HL-60 (cell line): ENCODE data around the gene PPP1R7.

ENCODE experiments used
- DNase-seq, 2 experiments: peaks; one replicate each; pipeline ENCODE4 v3.0.0-alpha.2; 2010 to 2020; ENCODE audit warnings: low read depth in 1 of 2, low spot score in 1 of 2
- H3K27ac ChIP-seq: fragments of 250-450 bp; sonication (Bioruptor Pico); replicated peaks from 2 replicates; pipeline ENCODE4 v1.5.1; 2020; ENCODE audit warnings: mild to moderate bottlenecking, moderate library complexity
- H3K27me3 ChIP-seq: fragments of 250-450 bp; sonication (Bioruptor Pico); 2 replicates; pipeline ENCODE4 v1.5.1; 2021; ENCODE audit warnings: mild to moderate bottlenecking, moderate library complexity; ENCODE audit not compliant: insufficient read depth, poor library complexity, severe bottlenecking
- H3K4me3 ChIP-seq: replicated peaks from 2 replicates; pipeline ENCODE4 v1.5.1; 2011; ENCODE audit warnings: mild to moderate bottlenecking, control low read depth, low read length; ENCODE audit not compliant: insufficient read depth
- GABPA ChIP-seq: IDR thresholded peaks from 2 replicates; pipeline ENCODE4 v1.6.1; 2012; ENCODE audit warnings: low read depth
- POLR2AphosphoS5 ChIP-seq: IDR thresholded peaks from 2 replicates; pipeline ENCODE4 v1.6.1; 2012; ENCODE audit warnings: low read depth
- SPI1 ChIP-seq: IDR thresholded peaks from 2 replicates; pipeline ENCODE4 v1.6.1; 2012; ENCODE audit warnings: low read depth, mild to moderate bottlenecking, borderline replicate concordance
- TF ChIP-seq, protein P1 (sequence below): IDR thresholded peaks from one replicate; pipeline ENCODE4 v1.5.1; 2011; ENCODE audit warnings: low read length, control low read depth, inconsistent platforms; ENCODE audit not compliant: insufficient read depth
- TF ChIP-seq, protein P2 (sequence below): IDR thresholded peaks from 2 replicates; pipeline ENCODE4 v1.6.1; 2012; ENCODE audit warnings: low read depth; ENCODE audit not compliant: insufficient replicate concordance

PPP1R7 gene

DNA sequence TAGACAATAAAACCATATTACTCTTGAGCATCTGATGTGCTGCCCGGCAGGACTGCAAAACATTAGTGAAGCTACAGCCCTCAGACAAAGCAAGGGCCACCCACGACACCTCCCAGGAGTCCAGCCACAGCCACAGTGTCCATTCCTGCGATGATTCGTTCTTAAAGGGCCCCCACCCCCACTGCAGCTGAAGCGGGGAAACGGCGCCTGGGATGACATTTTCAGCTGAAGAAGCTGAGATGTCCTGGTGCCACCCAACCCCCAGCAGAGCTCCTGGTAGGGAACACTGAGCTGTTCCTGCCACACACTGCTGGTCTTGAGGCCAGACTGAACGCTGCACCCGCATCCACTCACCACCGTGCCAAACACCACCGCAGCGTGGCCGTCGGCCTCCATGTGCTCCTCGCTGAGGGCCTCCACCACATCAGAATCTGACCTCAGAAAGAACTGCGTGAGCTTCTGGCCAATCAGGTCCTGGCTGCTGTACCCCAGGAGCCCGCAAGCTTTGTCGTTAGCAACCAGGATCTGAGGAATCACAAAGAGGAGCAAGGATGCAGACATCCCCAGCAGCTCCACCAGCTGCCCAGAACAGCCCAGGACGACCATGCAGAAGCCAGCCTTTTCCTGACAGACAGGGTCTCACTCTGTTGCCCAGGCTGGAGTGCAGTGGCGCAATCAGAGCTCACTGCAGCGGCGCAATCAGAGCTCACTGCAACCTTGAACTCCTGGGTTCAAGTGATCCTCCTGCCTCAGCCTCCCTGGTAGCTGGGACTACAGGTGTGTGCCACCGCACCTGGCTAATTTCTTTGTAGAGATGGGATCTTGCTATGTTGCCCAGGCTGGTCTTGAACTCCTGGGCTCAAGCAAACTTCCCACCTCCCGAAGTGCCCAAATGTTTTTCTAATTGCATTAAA is 10.5 kb upstream of the PPP1R7 start:
- DNase-seq, result no peak
- no peak overlapping the region for H3K27ac ChIP-seq
- TF ChIP-seq, protein P1, sequence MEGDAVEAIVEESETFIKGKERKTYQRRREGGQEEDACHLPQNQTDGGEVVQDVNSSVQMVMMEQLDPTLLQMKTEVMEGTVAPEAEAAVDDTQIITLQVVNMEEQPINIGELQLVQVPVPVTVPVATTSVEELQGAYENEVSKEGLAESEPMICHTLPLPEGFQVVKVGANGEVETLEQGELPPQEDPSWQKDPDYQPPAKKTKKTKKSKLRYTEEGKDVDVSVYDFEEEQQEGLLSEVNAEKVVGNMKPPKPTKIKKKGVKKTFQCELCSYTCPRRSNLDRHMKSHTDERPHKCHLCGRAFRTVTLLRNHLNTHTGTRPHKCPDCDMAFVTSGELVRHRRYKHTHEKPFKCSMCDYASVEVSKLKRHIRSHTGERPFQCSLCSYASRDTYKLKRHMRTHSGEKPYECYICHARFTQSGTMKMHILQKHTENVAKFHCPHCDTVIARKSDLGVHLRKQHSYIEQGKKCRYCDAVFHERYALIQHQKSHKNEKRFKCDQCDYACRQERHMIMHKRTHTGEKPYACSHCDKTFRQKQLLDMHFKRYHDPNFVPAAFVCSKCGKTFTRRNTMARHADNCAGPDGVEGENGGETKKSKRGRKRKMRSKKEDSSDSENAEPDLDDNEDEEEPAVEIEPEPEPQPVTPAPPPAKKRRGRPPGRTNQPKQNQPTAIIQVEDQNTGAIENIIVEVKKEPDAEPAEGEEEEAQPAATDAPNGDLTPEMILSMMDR, result no peak
- TF ChIP-seq POLR2AphosphoS5, result no peak
- no peak for TF ChIP-seq GABPA
- TF ChIP-seq SPI1, result no peak
- TF ChIP-seq, protein P2, sequence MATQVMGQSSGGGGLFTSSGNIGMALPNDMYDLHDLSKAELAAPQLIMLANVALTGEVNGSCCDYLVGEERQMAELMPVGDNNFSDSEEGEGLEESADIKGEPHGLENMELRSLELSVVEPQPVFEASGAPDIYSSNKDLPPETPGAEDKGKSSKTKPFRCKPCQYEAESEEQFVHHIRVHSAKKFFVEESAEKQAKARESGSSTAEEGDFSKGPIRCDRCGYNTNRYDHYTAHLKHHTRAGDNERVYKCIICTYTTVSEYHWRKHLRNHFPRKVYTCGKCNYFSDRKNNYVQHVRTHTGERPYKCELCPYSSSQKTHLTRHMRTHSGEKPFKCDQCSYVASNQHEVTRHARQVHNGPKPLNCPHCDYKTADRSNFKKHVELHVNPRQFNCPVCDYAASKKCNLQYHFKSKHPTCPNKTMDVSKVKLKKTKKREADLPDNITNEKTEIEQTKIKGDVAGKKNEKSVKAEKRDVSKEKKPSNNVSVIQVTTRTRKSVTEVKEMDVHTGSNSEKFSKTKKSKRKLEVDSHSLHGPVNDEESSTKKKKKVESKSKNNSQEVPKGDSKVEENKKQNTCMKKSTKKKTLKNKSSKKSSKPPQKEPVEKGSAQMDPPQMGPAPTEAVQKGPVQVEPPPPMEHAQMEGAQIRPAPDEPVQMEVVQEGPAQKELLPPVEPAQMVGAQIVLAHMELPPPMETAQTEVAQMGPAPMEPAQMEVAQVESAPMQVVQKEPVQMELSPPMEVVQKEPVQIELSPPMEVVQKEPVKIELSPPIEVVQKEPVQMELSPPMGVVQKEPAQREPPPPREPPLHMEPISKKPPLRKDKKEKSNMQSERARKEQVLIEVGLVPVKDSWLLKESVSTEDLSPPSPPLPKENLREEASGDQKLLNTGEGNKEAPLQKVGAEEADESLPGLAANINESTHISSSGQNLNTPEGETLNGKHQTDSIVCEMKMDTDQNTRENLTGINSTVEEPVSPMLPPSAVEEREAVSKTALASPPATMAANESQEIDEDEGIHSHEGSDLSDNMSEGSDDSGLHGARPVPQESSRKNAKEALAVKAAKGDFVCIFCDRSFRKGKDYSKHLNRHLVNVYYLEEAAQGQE, result no peak
- no peaks in the 10 kb centered on the region for H3K27me3 ChIP-seq
- H3K4me3 ChIP-seq, result no peak overlapping the region

DNA sequence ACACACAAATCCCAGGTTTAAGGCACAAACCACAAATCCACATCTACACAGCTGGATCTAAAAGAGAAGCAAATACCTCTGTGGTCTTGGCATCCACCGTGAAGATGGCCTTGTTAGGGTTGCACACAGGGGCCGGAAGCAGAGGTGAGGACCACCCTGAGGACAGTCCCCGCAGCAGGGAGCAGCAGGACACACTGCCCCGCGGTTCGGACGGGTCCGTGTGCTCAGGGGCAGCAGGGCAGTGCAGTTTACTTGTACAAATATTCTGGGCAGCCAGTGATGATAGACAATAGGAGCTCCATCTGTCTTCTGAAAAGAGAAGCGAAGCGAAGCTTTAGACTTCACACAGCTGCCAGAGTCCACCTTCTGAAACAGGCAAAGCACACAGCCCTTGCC is 9.8 kb upstream of the PPP1R7 start:
- no peak for DNase-seq

DNA sequence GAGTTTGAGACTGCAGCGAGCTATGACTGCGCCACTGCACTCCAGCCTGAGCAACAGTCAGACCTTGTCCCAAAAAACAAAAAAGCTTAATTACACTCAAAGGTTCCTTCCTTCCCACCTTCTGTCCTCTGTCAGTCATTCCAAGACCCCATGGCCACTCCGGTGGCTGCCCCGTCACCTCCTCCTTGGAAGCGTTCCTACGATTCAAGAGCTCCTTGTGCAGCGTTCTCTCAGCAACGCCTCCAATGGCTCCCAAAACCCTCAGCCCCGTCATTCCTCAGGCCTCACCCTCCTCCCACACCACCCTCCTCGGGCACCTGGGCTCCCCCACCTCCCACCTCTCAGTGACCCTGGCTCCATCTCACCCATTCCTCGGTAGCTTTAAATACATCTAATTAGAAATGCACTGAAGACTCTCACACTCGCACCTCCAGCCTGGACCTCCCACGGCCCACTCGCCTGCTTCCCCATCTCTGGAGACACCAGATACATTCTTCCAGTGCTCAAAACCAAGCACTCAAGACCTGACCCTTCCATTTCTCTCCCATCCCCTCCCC is 9.0 kb upstream of the PPP1R7 start:
- TF ChIP-seq, protein P1, result no peak
- no peak for TF ChIP-seq SPI1
- TF ChIP-seq POLR2AphosphoS5, result no peak
- TF ChIP-seq, protein P2, result no peak
- TF ChIP-seq GABPA, result no peak
- H3K27me3 ChIP-seq, result no peaks in the 10 kb centered on the region
- DNase-seq, result no peak
- no peak overlapping the region for H3K4me3 ChIP-seq
- H3K27ac ChIP-seq, result no peak overlapping the region

More for the DNA sequence above, 9.8 kb upstream of the PPP1R7 start:
- no peak overlapping the region for H3K4me3 ChIP-seq
- H3K27me3 ChIP-seq, result no peaks in the 10 kb centered on the region
- no peak overlapping the region for H3K27ac ChIP-seq
- no peak for TF ChIP-seq GABPA
- no peak for TF ChIP-seq POLR2AphosphoS5
- TF ChIP-seq, protein P1, result no peak
- TF ChIP-seq, protein P2, result no peak
- no peak for TF ChIP-seq SPI1
